Ovary (tissue), 3 donors: ENCODE results near the gene PACSIN2.

Experiments
- CTCF ChIP-seq, 3 donors: fragments of 450-650 bp in 2 of 3; fragments of 200-600 bp in 1 of 3; IDR thresholded peaks; one replicate each; pipeline versions ENCODE4 v1.5.1 to v1.8.0; 2016 to 2022; ENCODE audit warnings: antibody characterized with exemption in 3 of 3, mild to moderate bottlenecking in 1 of 3
- EP300 ChIP-seq: sonication (generic); formaldehyde crosslinking; IDR thresholded peaks from one replicate; pipeline ENCODE4 v1.6.1; 2017; ENCODE audit warnings: antibody characterized with exemption
- POLR2A ChIP-seq: fragments of 450-650 bp; IDR thresholded peaks from one replicate; pipeline ENCODE4 v1.6.1; 2017; ENCODE audit warnings: antibody characterized with exemption, mild to moderate bottlenecking, moderate library complexity
- donor health status: DM: no; HTN: no; CAD: no.

- TF ChIP-seq POLR2A (no peak), CTCF (IDR thresholded peaks at IDR 0.05) (no peak), EP300 (no peak)
These were observed 106.6 kb downstream of the PACSIN2 start for GRCh38 chr22:42908374-42908746.
